ENCODE data around the gene RBBP8NL. TPM values are rescaled to one million over a fixed set of nuclear protein-coding genes. Genes with fewer than 3 reads are reported as not detected.
"Not testable (repeated sequence)": the region's sequence is repeated elsewhere in the genome, so short reads cannot be mapped to it uniquely, and the experiment has no call there.

The RBBP8NL gene
- total and polyA plus RNA-seq, 4 donors: under 0.01 to 0.14 TPM; not detected in 2

DNA sequence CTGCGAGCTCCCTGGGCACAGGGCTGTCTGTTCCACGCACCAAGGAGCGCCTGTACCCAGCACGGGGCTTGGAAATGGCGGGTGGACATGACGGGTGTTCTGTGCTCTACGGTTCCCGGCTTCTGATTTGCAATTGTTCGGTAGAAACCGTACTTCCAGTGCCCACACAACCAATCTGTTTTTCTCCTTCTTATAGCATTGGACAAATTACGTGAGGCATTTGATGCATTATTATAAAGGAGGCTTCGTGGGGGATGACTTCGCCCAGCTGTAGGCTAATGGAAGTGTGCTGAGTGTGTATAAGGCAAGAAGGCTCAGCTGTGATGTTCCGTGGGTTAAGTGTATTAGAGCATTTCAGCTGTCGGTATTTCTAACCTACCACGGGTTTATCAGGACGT is 50.3 kb downstream of the RBBP8NL start:
- no peak overlapping the region for H3K9ac ChIP-seq (ENCODE audit: low read depth in 1 of 2, low read length in 2 of 2)
- no peaks in the 10 kb centered on the region for H3K9me3 ChIP-seq (ENCODE audit: control insufficient read depth in 4 of 4, low read length in 3 of 4)
- no peak overlapping the region for H3K27ac ChIP-seq (ENCODE audit: low read depth in 1 of 2, low read length in 2 of 2)
- no peak overlapping the region for H3K4me3 ChIP-seq (ENCODE audit: low read depth in 1 of 3, low read length in 3 of 3)
- no peaks in the 10 kb centered on the region for H3K27me3 ChIP-seq (ENCODE audit: control insufficient read depth in 4 of 4, insufficient read depth in 4 of 4, low read length in 3 of 4)
- H3K36me3 ChIP-seq (ENCODE audit: control insufficient read depth in 4 of 4, insufficient read depth in 3 of 4, low read depth in 1 of 4, low read length in 3 of 4): no peaks in the 10 kb centered on the region
- H3K4me1 ChIP-seq (ENCODE audit: control insufficient read depth in 4 of 4, insufficient read depth in 4 of 4, low read length in 3 of 4): peaks cover 4 to 34% (median 21%) of the 10 kb centered on the region in 4 donors
- TF ChIP-seq FOXA1 (IDR thresholded peaks at IDR 0.05) (no peak), EGR1 (IDR thresholded peaks at IDR 0.05; ENCODE audit: low read depth in 2 of 2) (no peak), JUND (IDR thresholded peaks at IDR 0.05) (no peak)
- TF ChIP-seq, protein P1, sequence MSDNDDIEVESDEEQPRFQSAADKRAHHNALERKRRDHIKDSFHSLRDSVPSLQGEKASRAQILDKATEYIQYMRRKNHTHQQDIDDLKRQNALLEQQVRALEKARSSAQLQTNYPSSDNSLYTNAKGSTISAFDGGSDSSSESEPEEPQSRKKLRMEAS (IDR thresholded peaks at IDR 0.05): no peak
- WGBS: 83% methylated on average over 17 of the region's 17 CpGs
- no peak for DNase-seq (ENCODE audit: low spot score)

DNA sequence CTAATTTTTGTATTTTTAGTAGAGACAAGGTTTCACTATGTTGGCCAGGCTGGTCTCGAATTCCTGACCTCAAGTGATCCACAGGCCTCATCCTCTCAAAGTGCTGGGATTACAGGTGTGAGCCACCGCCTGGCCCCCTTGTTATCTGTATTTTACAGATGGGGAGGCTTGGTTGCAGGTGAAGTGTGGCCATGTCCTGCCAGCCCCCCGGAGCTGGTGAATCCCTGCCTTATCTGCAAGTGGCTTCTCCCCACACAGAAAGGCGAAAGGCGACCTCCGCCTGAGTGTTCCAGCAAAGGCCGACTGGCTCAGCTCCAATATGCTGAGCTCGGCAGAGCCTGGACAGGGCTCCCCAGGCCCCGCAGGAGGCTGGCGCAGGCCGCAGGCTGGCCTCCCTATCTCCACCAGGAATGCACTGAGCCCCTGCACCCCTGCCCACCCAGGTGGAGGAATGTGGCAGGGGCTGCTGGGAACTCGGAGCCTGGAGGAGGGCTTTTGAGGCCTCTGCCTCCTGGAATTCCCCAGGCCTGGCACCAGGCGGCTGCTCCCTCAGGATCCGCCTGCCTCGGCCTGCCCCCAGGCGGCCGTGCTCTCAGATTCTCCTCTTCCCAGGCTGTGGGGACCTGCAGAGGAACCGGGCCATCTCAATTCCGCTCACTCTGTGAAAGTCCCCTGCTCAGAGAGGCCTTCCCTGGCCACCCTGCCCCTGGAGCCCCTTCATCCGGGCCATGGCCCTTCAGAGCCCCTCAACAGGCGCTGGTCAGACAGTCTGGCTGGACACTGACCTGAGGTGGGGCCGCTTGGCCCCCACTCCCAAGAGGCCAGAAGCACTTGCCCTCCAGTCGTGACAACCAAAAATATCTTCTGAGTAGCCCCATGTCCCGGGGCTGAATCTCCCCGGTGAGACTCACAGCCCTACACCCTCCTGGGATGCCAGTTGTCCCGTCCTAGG is 51.0 kb downstream of the RBBP8NL start:
- Histone ChIP-seq H3K27me3 (ENCODE audit: control insufficient read depth in 4 of 4, insufficient read depth in 4 of 4, low read length in 3 of 4) (no peaks in the 10 kb centered on the region), H3K9ac (ENCODE audit: low read depth in 1 of 2, low read length in 2 of 2) (peak overlapping the region in 1 of 2 donors; percentile 53), H3K4me3 (ENCODE audit: low read depth in 1 of 3, low read length in 3 of 3) (peak overlapping the region in 1 of 3 donors; percentile 35), H3K36me3 (ENCODE audit: control insufficient read depth in 4 of 4, insufficient read depth in 3 of 4, low read depth in 1 of 4, low read length in 3 of 4) (no peaks in the 10 kb centered on the region), H3K4me1 (ENCODE audit: control insufficient read depth in 4 of 4, insufficient read depth in 4 of 4, low read length in 3 of 4) (peaks cover 4 to 35% (median 21%) of the 10 kb centered on the region in 4 donors), H3K27ac (ENCODE audit: low read depth in 1 of 2, low read length in 2 of 2) (peak overlapping the region; percentile 14 to 64), H3K9me3 (ENCODE audit: control insufficient read depth in 4 of 4, low read length in 3 of 4) (no peaks in the 10 kb centered on the region)
- DNase-seq (ENCODE audit: low spot score): no peak
- 39% methylated on average over 26 of the region's 26 CpGs for WGBS
- TF ChIP-seq, protein P2, sequence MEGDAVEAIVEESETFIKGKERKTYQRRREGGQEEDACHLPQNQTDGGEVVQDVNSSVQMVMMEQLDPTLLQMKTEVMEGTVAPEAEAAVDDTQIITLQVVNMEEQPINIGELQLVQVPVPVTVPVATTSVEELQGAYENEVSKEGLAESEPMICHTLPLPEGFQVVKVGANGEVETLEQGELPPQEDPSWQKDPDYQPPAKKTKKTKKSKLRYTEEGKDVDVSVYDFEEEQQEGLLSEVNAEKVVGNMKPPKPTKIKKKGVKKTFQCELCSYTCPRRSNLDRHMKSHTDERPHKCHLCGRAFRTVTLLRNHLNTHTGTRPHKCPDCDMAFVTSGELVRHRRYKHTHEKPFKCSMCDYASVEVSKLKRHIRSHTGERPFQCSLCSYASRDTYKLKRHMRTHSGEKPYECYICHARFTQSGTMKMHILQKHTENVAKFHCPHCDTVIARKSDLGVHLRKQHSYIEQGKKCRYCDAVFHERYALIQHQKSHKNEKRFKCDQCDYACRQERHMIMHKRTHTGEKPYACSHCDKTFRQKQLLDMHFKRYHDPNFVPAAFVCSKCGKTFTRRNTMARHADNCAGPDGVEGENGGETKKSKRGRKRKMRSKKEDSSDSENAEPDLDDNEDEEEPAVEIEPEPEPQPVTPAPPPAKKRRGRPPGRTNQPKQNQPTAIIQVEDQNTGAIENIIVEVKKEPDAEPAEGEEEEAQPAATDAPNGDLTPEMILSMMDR (IDR thresholded peaks at IDR 0.05; ENCODE audit: low read depth, low read length, missing input control): peak; percentile 77
- TF ChIP-seq RXRA (IDR thresholded peaks at IDR 0.05): peak; percentile 30 to 45
- TF ChIP-seq RAD21 (IDR thresholded peaks at IDR 0.05): peak; percentile 88 to 89
- TF ChIP-seq, protein P1 (IDR thresholded peaks at IDR 0.05): no peak

DNA sequence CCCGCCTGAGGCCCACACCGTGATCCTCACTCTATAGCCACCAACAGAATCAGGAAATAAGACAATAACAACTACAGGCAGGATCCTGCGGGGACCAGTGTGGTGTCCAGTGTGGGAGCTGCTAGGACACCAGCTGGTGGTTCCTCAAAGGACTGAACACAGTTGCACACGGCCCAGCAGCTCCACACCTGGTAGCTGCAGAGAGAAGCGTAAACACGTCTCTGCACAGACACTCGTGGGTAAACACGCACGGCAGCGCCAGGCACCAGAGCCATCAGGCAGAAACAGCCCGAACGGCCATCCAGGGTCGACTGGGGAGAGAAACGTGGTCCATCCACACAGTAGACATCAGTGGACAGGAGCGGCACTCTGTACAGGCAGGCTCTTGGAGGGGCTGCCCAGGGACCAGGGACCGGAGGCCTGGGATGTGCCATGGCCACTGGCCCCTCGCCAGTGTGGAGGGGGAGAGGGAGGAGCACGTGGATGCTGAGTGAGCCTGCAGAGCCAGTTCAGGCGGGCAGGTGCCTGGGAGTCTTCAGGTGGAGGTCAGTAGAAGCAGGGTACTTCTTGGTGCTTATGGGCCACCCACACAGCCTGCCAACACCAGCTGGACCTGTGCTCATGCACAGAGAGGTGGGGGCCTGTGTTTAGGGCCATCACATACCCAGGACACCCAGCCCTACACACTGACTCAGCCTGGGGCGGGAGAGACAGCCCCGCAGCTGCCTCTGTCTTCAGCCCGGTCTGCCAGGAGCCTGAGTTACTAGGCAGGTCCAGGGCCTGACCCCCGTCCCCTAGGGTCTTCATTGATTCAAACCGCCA is 52.8 kb downstream of the RBBP8NL start:
- no peak overlapping the region for H3K4me3 ChIP-seq (ENCODE audit: low read depth in 1 of 3, low read length in 3 of 3)
- H3K9ac ChIP-seq (ENCODE audit: low read depth in 1 of 2, low read length in 2 of 2): no peak overlapping the region
- no peak overlapping the region for H3K27ac ChIP-seq (ENCODE audit: low read depth in 1 of 2, low read length in 2 of 2)
- TF ChIP-seq, protein P3, sequence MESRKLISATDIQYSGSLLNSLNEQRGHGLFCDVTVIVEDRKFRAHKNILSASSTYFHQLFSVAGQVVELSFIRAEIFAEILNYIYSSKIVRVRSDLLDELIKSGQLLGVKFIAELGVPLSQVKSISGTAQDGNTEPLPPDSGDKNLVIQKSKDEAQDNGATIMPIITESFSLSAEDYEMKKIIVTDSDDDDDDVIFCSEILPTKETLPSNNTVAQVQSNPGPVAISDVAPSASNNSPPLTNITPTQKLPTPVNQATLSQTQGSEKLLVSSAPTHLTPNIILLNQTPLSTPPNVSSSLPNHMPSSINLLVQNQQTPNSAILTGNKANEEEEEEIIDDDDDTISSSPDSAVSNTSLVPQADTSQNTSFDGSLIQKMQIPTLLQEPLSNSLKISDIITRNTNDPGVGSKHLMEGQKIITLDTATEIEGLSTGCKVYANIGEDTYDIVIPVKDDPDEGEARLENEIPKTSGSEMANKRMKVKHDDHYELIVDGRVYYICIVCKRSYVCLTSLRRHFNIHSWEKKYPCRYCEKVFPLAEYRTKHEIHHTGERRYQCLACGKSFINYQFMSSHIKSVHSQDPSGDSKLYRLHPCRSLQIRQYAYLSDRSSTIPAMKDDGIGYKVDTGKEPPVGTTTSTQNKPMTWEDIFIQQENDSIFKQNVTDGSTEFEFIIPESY (IDR thresholded peaks at IDR 0.05): no peak
- no peak for DNase-seq (ENCODE audit: low spot score)
- H3K27me3 ChIP-seq (ENCODE audit: control insufficient read depth in 4 of 4, insufficient read depth in 4 of 4, low read length in 3 of 4): no peaks in the 10 kb centered on the region
- H3K36me3 ChIP-seq (ENCODE audit: control insufficient read depth in 4 of 4, insufficient read depth in 3 of 4, low read depth in 1 of 4, low read length in 3 of 4): no peaks in the 10 kb centered on the region
- H3K4me1 ChIP-seq (ENCODE audit: control insufficient read depth in 4 of 4, insufficient read depth in 4 of 4, low read length in 3 of 4): peaks cover 11 to 54% (median 36%) of the 10 kb centered on the region in 4 donors
- H3K9me3 ChIP-seq (ENCODE audit: control insufficient read depth in 4 of 4, low read length in 3 of 4): no peaks in the 10 kb centered on the region
- WGBS: 61% methylated on average over 24 of the region's 24 CpGs

DNA sequence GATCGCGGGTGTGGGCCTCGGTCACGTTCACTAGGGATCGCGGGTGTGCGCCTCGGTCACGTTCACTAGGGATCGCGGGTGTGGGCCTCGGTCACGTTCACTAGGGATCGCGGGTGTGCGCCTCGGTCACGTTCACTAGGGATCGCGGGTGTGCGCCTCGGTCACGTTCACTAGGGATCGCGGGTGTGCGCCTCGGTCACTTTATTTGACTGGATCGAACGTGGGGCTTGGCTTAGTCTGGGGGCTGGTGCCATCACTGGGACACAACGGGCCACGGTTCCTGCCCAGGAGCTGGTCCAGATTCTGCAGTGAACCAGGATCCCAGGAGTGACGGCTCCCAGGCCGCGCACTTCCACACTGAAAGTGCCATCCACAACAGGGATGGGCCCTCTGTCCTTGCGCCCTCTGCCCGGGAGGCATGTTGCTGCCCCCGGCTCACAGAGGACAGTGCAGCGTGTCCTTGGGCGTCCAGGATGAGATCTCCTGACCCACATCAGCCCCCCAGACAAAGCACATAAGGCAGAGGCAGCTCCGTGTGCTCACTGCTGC is 53.6 kb downstream of the RBBP8NL start:
- not testable (repeated sequence) for H3K4me3 ChIP-seq (ENCODE audit: low read depth in 1 of 3, low read length in 3 of 3); H3K27me3 ChIP-seq (ENCODE audit: control insufficient read depth in 4 of 4, insufficient read depth in 4 of 4, low read length in 3 of 4); H3K9me3 ChIP-seq (ENCODE audit: control insufficient read depth in 4 of 4, low read length in 3 of 4); H3K36me3 ChIP-seq (ENCODE audit: control insufficient read depth in 4 of 4, insufficient read depth in 3 of 4, low read depth in 1 of 4, low read length in 3 of 4); H3K27ac ChIP-seq (ENCODE audit: low read depth in 1 of 2, low read length in 2 of 2); H3K9ac ChIP-seq (ENCODE audit: low read depth in 1 of 2, low read length in 2 of 2); DNase-seq (ENCODE audit: low spot score)
- 92% methylated on average over 27 of the region's 40 CpGs for WGBS
- peaks cover 16 to 62% (median 42%) of the 10 kb centered on the region in 4 donors for H3K4me1 ChIP-seq (ENCODE audit: control insufficient read depth in 4 of 4, insufficient read depth in 4 of 4, low read length in 3 of 4)
